Neural cell (in vitro differentiated cells): ENCODE results near the gene TRAPPC2L.

Source experiments
- EZH2 ChIP-seq: fragments of 200-600, 300-800 bp; shearing (Covaris generic), sonication (generic); IDR thresholded peaks from 2 replicates; pipeline ENCODE4 v1.6.1; 2014; ENCODE audit warnings: antibody characterized with exemption, low read length, borderline replicate concordance, mild to moderate bottlenecking; ENCODE audit not compliant: insufficient read depth, poor library complexity, severe bottlenecking
- RAD21 ChIP-seq: fragments of 450-650 bp; conservative IDR thresholded peaks from 2 replicates; pipeline ENCODE4 v1.6.1; 2014; ENCODE audit warnings: antibody characterized with exemption, mild to moderate bottlenecking, moderate library complexity
- SMC3 ChIP-seq: fragments of 450-650 bp; conservative IDR thresholded peaks from 2 replicates; pipeline ENCODE4 v1.6.1; 2014; ENCODE audit warnings: antibody characterized with exemption, mild to moderate bottlenecking, moderate library complexity; ENCODE audit not compliant: poor library complexity

DNA sequence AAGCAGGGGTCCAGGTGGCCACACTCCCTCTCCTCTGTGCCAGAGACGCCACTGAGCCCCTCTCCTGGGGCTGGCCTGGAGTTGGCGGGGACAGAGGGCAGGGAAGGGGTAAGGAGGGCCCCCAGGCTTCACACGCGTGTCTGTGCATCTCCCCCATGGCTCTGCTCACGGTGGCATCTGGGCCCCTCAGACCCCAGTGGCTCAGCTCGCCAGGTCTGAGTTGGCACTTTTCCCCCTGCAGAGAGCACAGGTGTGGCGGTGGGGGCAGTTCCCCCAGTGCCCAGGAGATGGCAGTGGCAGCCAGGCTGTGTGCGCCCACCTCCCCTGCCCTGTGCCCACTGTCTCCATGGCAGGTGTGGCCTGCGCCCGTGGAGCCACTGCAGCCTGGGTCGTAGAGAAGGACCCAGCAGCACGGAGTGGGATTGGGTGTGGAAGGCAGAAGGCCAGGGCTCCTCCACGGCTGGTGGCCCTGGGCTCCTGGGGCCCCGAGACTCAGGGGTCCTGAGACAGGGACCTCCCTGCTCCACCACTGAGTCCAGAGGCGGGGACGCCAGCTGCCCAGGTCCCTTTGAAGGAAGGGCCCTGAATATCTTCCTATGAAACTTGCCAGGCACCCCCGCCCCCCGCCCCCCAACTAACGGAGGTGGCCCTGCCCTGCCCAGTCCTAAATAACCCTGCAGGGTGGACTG, 40.9 kb upstream of the TRAPPC2L start:
- TF ChIP-seq EZH2 = no peak
- TF ChIP-seq RAD21 = peak; percentile 67
- peak; percentile 67 for TF ChIP-seq SMC3
